Panc1 (cell line): ENCODE measurements around the gene TMOD2.

Source experiments
- CTCF ChIP-seq: fragments of 450-650 bp; IDR thresholded peaks from 2 replicates; pipeline ENCODE4 v1.5.1; 2017; ENCODE audit warnings: mild to moderate bottlenecking
- POLR2AphosphoS5 ChIP-seq: IDR thresholded peaks from 2 replicates; pipeline ENCODE4 v1.6.1; 2012; ENCODE audit warnings: mild to moderate bottlenecking, low read depth, low read length, moderate library complexity
- SIN3A ChIP-seq: IDR thresholded peaks from 2 replicates; pipeline ENCODE4 v1.6.1; 2012; ENCODE audit warnings: low read depth, mild to moderate bottlenecking, low read length, moderate library complexity, borderline replicate concordance; ENCODE audit not compliant: insufficient read depth
- TCF7L2 ChIP-seq: IDR thresholded peaks from 2 replicates; pipeline ENCODE4 v1.6.1; 2011; ENCODE audit warnings: mild to moderate bottlenecking, low read depth, low read length, inconsistent platforms

- no peak for TF ChIP-seq CTCF
- no peak for TF ChIP-seq POLR2AphosphoS5
- TF ChIP-seq SIN3A: no peak
- no peak for TF ChIP-seq TCF7L2
These were observed 82.4 kb downstream of the TMOD2 start for GRCh38 chr15:51833772-51834171.
